Transverse colon (tissue), 4 donors: ENCODE results near the gene DIPK1B.

ENCODE experiments used
- EP300 ChIP-seq: sonication (generic); formaldehyde crosslinking; IDR thresholded peaks from one replicate; pipeline ENCODE4 v1.6.1; 2017; ENCODE audit warnings: antibody characterized with exemption, low read depth
- POLR2A ChIP-seq: fragments of 450-650 bp; IDR thresholded peaks from one replicate; pipeline ENCODE4 v1.6.1; 2016; ENCODE audit warnings: antibody characterized with exemption, mild to moderate bottlenecking, moderate library complexity
- POLR2AphosphoS5 ChIP-seq, 3 donors: sonication (generic); formaldehyde crosslinking; IDR thresholded peaks; one replicate each; pipeline ENCODE4 v1.6.1; 2016; ENCODE audit warnings: antibody characterized with exemption in 3 of 3
- TF ChIP-seq, protein P1 (sequence below), 5 experiments: fragments of 200-600 bp in 3 of 5; fragments of 450-650 bp in 2 of 5; sonication (generic) in 3 of 5; IDR thresholded peaks; 1 replicate in 2 of 5; 2 replicates in 3 of 5; pipeline ENCODE4 v1.5.1; 2016 to 2017; ENCODE audit warnings: antibody characterized with exemption in 5 of 5, inconsistent platforms in 3 of 5, mild to moderate bottlenecking in 2 of 5, moderate library complexity in 1 of 5

DNA sequence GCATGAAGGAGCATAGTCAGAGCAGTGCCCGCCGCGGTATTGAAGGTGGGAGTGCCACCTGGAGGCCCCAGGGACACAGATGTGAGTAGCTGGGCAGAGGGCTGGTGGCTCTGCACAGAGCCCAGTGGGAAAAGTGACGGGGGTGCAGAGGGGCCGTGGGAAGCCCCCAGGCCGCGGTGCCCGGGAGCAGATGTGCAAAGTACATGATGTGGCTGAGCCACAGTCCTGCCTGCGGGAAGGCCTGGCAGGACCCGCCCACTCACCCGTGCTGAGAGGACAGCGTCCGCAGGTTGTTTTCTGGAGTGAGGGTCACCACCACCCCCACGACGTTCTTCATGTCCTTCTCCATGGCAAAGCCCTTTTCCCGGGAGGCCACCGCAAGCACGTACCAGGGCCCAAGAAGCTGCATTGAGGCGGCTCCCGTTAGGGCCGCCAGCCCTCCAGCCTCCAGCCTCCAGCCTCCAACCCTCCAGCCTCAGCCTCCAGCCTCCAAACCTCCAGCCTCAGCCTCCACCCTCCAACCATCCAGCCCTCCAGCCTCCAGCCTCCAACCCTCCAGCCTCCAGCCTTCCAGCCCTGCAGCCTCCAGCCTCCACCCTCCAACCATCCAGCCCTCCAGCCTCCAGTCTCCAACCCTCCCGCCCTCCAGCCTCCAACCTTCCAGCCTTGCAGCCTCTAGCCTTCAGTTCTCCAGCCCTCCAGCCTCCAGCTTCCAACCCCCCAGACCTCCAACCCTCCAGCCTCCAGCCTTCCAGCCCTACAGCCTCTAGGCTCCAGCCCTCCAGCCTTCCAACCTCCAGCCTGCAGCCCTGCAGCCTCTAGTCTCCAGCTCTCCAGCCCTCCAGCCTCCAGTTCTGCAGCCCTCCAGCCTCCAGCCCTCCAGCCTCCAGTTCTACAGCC lies 35.0 kb downstream of the DIPK1B start:
- TF ChIP-seq, protein P1, sequence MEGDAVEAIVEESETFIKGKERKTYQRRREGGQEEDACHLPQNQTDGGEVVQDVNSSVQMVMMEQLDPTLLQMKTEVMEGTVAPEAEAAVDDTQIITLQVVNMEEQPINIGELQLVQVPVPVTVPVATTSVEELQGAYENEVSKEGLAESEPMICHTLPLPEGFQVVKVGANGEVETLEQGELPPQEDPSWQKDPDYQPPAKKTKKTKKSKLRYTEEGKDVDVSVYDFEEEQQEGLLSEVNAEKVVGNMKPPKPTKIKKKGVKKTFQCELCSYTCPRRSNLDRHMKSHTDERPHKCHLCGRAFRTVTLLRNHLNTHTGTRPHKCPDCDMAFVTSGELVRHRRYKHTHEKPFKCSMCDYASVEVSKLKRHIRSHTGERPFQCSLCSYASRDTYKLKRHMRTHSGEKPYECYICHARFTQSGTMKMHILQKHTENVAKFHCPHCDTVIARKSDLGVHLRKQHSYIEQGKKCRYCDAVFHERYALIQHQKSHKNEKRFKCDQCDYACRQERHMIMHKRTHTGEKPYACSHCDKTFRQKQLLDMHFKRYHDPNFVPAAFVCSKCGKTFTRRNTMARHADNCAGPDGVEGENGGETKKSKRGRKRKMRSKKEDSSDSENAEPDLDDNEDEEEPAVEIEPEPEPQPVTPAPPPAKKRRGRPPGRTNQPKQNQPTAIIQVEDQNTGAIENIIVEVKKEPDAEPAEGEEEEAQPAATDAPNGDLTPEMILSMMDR (IDR thresholded peaks at IDR 0.05) = no peak
- no peak for TF ChIP-seq POLR2A
- no peak for TF ChIP-seq EP300
- TF ChIP-seq POLR2AphosphoS5 (IDR thresholded peaks at IDR 0.05) = no peak
